PC-9 (cell line): ENCODE measurements around the gene KRT4. TPM values are rescaled to one million over a fixed set of nuclear protein-coding genes. Genes with fewer than 3 reads are reported as not detected.

Experiments
- BruUV-seq: library from RNA; stranded (reverse); fragments of 400-500 nt; replicated peaks from 2 replicates; lab custom pipeline; 2021; lab: Mats Ljungman, UMichigan
- CTCF ChIA-PET: fragments of 300-600 bp; sonication (Branson Sonifier 250); formaldehyde crosslinking; loops from one replicate; lab custom pipeline; 2022; ENCODE audit warnings: antibody characterized with exemption; lab: Charles Lee
- POLR2A ChIA-PET: fragments of 300-600 bp; sonication (Branson Sonifier 250); formaldehyde crosslinking; loops from one replicate; lab custom pipeline; 2022; ENCODE audit warnings: antibody characterized with exemption; ENCODE audit not compliant: unreplicated experiment; lab: Charles Lee
- DNase-seq, 2 experiments: peaks; one replicate each; pipeline versions ENCODE4 v3.0.0 to v3.0.0-alpha.2; 2015 to 2022; ENCODE audit warnings: mixed read lengths in 1 of 2
- H2AFZ ChIP-seq: fragments of 200-600 bp; sonication (generic); 2 replicates; pipeline ENCODE4 v1.8.1; 2017; ENCODE audit warnings: antibody characterized with exemption
- H3F3A ChIP-seq: fragments of 200-600 bp; sonication (generic); 2 replicates; pipeline ENCODE4 v1.8.1; 2017; ENCODE audit warnings: antibody characterized with exemption, mild to moderate bottlenecking, low read depth; ENCODE audit not compliant: insufficient read depth
- H3K27ac ChIP-seq: fragments of 200-600 bp; sonication (generic); 2 replicates; pipeline ENCODE4 v1.6.1; 2016; ENCODE audit warnings: mixed run types
- H3K27me3 ChIP-seq: fragments of 200-600 bp; sonication (generic); 2 replicates; pipeline ENCODE4 v1.6.1; 2016; ENCODE audit warnings: low read depth, mixed run types; ENCODE audit not compliant: insufficient read depth
- H3K36me3 ChIP-seq: fragments of 200-600 bp; sonication (generic); 2 replicates; pipeline ENCODE4 v1.6.1; 2016; ENCODE audit warnings: low read depth, mixed run types
- H3K4me1 ChIP-seq: fragments of 200-600 bp; sonication (generic); replicated peaks from 2 replicates; pipeline ENCODE4 v1.6.1; 2016; ENCODE audit warnings: mixed run types; ENCODE audit not compliant: insufficient read depth
- H3K4me2 ChIP-seq: fragments of 200-600 bp; sonication (generic); 2 replicates; pipeline ENCODE4 v1.6.1; 2017; ENCODE audit warnings: mixed run types
- H3K4me3 ChIP-seq: fragments of 200-600 bp; sonication (generic); 2 replicates; pipeline ENCODE4 v1.6.1; 2016; ENCODE audit warnings: mixed run types
- H3K79me2 ChIP-seq: fragments of 200-600 bp; sonication (generic); 2 replicates; pipeline ENCODE4 v1.6.1; 2017; ENCODE audit warnings: low read depth, mixed run types
- H3K9me2 ChIP-seq: fragments of 200-600 bp; sonication (generic); 2 replicates; pipeline ENCODE4 v1.8.1; 2017; ENCODE audit warnings: mild to moderate bottlenecking; ENCODE audit not compliant: insufficient read depth
- H3K9me3 ChIP-seq: fragments of 200-600 bp; sonication (generic); 2 replicates; pipeline ENCODE4 v1.8.1; 2016; ENCODE audit warnings: low read depth; ENCODE audit not compliant: insufficient read depth
- H4K20me1 ChIP-seq: fragments of 200-600 bp; sonication (generic); 2 replicates; pipeline ENCODE4 v1.8.1; 2017; ENCODE audit not compliant: insufficient read depth
- CTCF ChIP-seq: fragments of 200-600 bp; sonication (generic); conservative IDR thresholded peaks from 2 replicates; pipeline ENCODE4 v1.6.1; 2017; ENCODE audit warnings: mixed run types, antibody characterized with exemption, mild to moderate bottlenecking, moderate library complexity
- EZH2 ChIP-seq: fragments of 200-600 bp; sonication (generic); IDR thresholded peaks from 2 replicates; pipeline ENCODE4 v1.8.0; 2017; ENCODE audit warnings: antibody characterized with exemption, low read depth
- intact Hi-C: fragments of 100-400 bp; cut with micrococcal nuclease; formaldehyde crosslinking; loops from one replicate; pipeline ENCODE4 v1.10.0; 2022; ENCODE audit not compliant: unreplicated experiment
- total RNA-seq: library from RNA; stranded (reverse); gene quantifications from 2 replicates; pipeline ENCODE4 v1.2.3, GENCODE V29; 2021

The KRT4 gene
- total RNA-seq, 1 experiment from 2014 or later, result 3.0 TPM

GRCh38 chr12:52846356-52846970 lies 32.5 kb upstream of the KRT4 start:
- TF ChIP-seq CTCF (no peak), EZH2 (no peak)
- no peak overlapping the region for H3K4me3 ChIP-seq
- H3K79me2 ChIP-seq, result no peaks in the 10 kb centered on the region
- H3K27ac ChIP-seq, result peak overlapping the region; percentile 82
- no peaks in the 10 kb centered on the region for H3K36me3 ChIP-seq
- intact Hi-C loops, result no loop called here
- no peaks in the 10 kb centered on the region; the same call in 1 of the 2 replicates for H3K9me3 ChIP-seq
- H3K27me3 ChIP-seq, result no peaks in the 10 kb centered on the region
- H3K4me1 ChIP-seq, result peaks cover 34% of the 10 kb centered on the region
- BruUV-seq, result no TSS peak
- ChIA-PET POLR2A (interaction anchor here (0.5 to 0.9 kb wide), 2 partner anchors 42 to 698 kb away, joined by 3 to 5 read pairs; no protein-coding TSS in a partner anchor), CTCF (no interaction called here)
- H3K4me2 ChIP-seq, result peak overlapping the region; percentile 70
- peaks cover 22% of the 10 kb centered on the region for H3F3A ChIP-seq
- no peaks in the 10 kb centered on the region for H3K9me2 ChIP-seq
- H4K20me1 ChIP-seq, result no peaks in the 10 kb centered on the region
- no peak overlapping the region for H2AFZ ChIP-seq
- DNase-seq, result peak in 1 of 2 experiments; percentile 57

- TF ChIP-seq EZH2 (no peak), CTCF (no peak)
- H3K4me3 ChIP-seq, result no peak overlapping the region
- peaks cover 34% of the 10 kb centered on the region for H3K4me1 ChIP-seq
- DNase-seq, result no peak
- no peaks in the 10 kb centered on the region for H3K9me2 ChIP-seq
- H3K9me3 ChIP-seq, result no peaks in the 10 kb centered on the region; the same call in 1 of the 2 replicates
- no peaks in the 10 kb centered on the region for H3K79me2 ChIP-seq
- BruUV-seq, result no TSS peak
- H3K27ac ChIP-seq, result no peak overlapping the region
- H2AFZ ChIP-seq, result no peak overlapping the region
- no peaks in the 10 kb centered on the region for H3K36me3 ChIP-seq
- H3F3A ChIP-seq, result peaks cover 22% of the 10 kb centered on the region
- intact Hi-C loops, result no loop called here
- H3K4me2 ChIP-seq, result peak overlapping the region; percentile 70
- no peaks in the 10 kb centered on the region for H3K27me3 ChIP-seq
- no peaks in the 10 kb centered on the region for H4K20me1 ChIP-seq
- CTCF ChIA-PET, result no interaction called here
- POLR2A ChIA-PET, result interaction anchor here (0.6 to 0.9 kb wide), 2 partner anchors 697 to 782 kb away, joined by 5 to 14 read pairs; no protein-coding TSS in a partner anchor
Observed at GRCh38 chr12:52845946-52846345, 32.0 kb upstream of the KRT4 start.

- Histone ChIP-seq H3F3A (peaks cover 22% of the 10 kb centered on the region), H3K79me2 (no peaks in the 10 kb centered on the region), H3K27ac (no peak overlapping the region), H3K27me3 (no peaks in the 10 kb centered on the region), H3K4me3 (no peak overlapping the region), H4K20me1 (no peaks in the 10 kb centered on the region), H3K36me3 (no peaks in the 10 kb centered on the region), H3K4me1 (peaks cover 34% of the 10 kb centered on the region), H3K9me3 (no peaks in the 10 kb centered on the region; the same call in 1 of the 2 replicates), H3K9me2 (no peaks in the 10 kb centered on the region), H2AFZ (no peak overlapping the region), H3K4me2 (no peak overlapping the region)
- CTCF ChIA-PET, result no interaction called here
- no TSS peak for BruUV-seq
- TF ChIP-seq EZH2 (no peak), CTCF (no peak)
- DNase-seq, result no peak
- intact Hi-C loops, result no loop called here
- POLR2A ChIA-PET, result interaction anchor here (0.5 kb wide), 1 partner anchor 16 kb away, joined by 3 read pairs; no protein-coding TSS in a partner anchor
Observed at GRCh38 chr12:52844386-52844785, 30.5 kb upstream of the KRT4 start.
